WTC11 (cell line): Measurements from ENCODE around the gene NCBP3.

Experiments used
- CTCF ChIP-seq: fragments of 200-600 bp; IDR thresholded peaks from 2 replicates; pipeline ENCODE4 v1.8.0; 2022; ENCODE audit warnings: antibody characterized with exemption
- MAX ChIP-seq: sonication (generic); formaldehyde crosslinking; IDR thresholded peaks from 2 replicates; pipeline ENCODE4 v1.8.0; 2022; ENCODE audit warnings: mild to moderate bottlenecking, missing genetic modification reagents
- NR3C1 ChIP-seq: sonication (generic); formaldehyde crosslinking; conservative IDR thresholded peaks from 2 replicates; pipeline ENCODE4 v1.8.1; 2023; ENCODE audit warnings: low read depth, mild to moderate bottlenecking, missing genetic modification reagents
- PREB ChIP-seq: sonication (generic); formaldehyde crosslinking; IDR thresholded peaks from 2 replicates; pipeline ENCODE4 v1.8.1; 2022; ENCODE audit warnings: mild to moderate bottlenecking, missing genetic modification reagents, moderate library complexity, borderline replicate concordance
- SMAD4 ChIP-seq: sonication (generic); formaldehyde crosslinking; IDR thresholded peaks from 2 replicates; pipeline ENCODE4 v1.8.0; 2022; ENCODE audit warnings: mild to moderate bottlenecking, missing genetic modification reagents
- STAT6 ChIP-seq: sonication (generic); formaldehyde crosslinking; conservative IDR thresholded peaks from 2 replicates; pipeline ENCODE4 v1.8.1; 2023; ENCODE audit warnings: mild to moderate bottlenecking, low read depth, missing genetic modification reagents, moderate library complexity
- USF1 ChIP-seq: sonication (generic); formaldehyde crosslinking; IDR thresholded peaks from 2 replicates; pipeline ENCODE4 v1.8.0; 2022; ENCODE audit warnings: mild to moderate bottlenecking, missing genetic modification reagents
- USF2 ChIP-seq: sonication (generic); formaldehyde crosslinking; IDR thresholded peaks from 2 replicates; pipeline ENCODE4 v1.8.1; 2023; ENCODE audit warnings: mild to moderate bottlenecking, missing genetic modification reagents, moderate library complexity

- no peak for TF ChIP-seq MAX (CRISPR knock-in tag)
- no peak for TF ChIP-seq USF1 (CRISPR knock-in tag)
- no peak for TF ChIP-seq STAT6 (CRISPR knock-in tag)
- TF ChIP-seq CTCF, result no peak
- TF ChIP-seq PREB (CRISPR knock-in tag), result no peak
- no peak for TF ChIP-seq NR3C1
- no peak for TF ChIP-seq SMAD4
- TF ChIP-seq USF2, result no peak
Observed at GRCh38 chr17:3884188-3884587, 38.1 kb upstream of the NCBP3 start.
